Suprapubic skin (tissue), 3 donors: Measurements from ENCODE around the gene PLA1A.

Experiments used
- EP300 ChIP-seq: sonication (generic); formaldehyde crosslinking; IDR thresholded peaks from one replicate; pipeline ENCODE4 v1.6.1; 2017; ENCODE audit warnings: antibody characterized with exemption
- POLR2A ChIP-seq, 2 donors: fragments of 450-650 bp; IDR thresholded peaks; one replicate each; pipeline ENCODE4 v1.6.1; 2017; ENCODE audit warnings: antibody characterized with exemption in 2 of 2, mild to moderate bottlenecking in 2 of 2, moderate library complexity in 2 of 2
- TF ChIP-seq, protein P1 (sequence below), 2 donors: fragments of 200-600 bp in 1 of 2; fragments of 450-650 bp in 1 of 2; sonication (generic) in 1 of 2; IDR thresholded peaks; one replicate each; pipeline ENCODE4 v1.5.1; 2016 to 2019; ENCODE audit warnings: antibody characterized with exemption in 2 of 2, mild to moderate bottlenecking in 1 of 2, moderate library complexity in 1 of 2

DNA sequence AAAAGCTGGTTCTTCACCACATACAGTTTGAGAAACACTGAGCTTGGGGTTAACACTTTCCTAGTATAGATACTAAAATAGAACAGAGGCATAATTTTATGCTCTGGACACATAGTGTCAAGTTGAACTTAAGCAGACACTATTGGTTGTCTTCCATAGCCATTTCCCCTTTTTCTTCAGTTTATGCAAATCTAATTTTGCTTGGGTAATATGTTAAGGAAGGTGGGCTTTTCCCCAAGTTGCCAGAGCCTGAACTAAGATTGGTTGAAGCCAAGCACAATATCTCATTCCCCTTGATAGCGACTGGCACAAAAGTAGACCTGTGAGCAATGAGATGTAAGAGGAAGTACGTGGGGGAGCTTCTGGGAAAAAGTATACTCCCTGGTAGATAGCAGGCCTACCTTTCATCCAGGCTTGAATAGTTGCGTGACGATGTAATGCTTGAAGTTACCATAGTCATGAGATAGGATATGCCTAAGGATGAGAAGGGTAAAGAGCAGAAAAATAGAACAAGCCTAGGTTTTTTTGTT lies 67.2 kb downstream of the PLA1A start:
- no peak for TF ChIP-seq POLR2A (IDR thresholded peaks at IDR 0.05)
- TF ChIP-seq, protein P1, sequence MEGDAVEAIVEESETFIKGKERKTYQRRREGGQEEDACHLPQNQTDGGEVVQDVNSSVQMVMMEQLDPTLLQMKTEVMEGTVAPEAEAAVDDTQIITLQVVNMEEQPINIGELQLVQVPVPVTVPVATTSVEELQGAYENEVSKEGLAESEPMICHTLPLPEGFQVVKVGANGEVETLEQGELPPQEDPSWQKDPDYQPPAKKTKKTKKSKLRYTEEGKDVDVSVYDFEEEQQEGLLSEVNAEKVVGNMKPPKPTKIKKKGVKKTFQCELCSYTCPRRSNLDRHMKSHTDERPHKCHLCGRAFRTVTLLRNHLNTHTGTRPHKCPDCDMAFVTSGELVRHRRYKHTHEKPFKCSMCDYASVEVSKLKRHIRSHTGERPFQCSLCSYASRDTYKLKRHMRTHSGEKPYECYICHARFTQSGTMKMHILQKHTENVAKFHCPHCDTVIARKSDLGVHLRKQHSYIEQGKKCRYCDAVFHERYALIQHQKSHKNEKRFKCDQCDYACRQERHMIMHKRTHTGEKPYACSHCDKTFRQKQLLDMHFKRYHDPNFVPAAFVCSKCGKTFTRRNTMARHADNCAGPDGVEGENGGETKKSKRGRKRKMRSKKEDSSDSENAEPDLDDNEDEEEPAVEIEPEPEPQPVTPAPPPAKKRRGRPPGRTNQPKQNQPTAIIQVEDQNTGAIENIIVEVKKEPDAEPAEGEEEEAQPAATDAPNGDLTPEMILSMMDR (IDR thresholded peaks at IDR 0.05), result no peak
- no peak for TF ChIP-seq EP300
